Omental fat pad (tissue), 4 donors: ENCODE data around the gene CDC34. TPM values are rescaled to one million over a fixed set of nuclear protein-coding genes. Genes with fewer than 3 reads are reported as not detected.

Source experiments
- ATAC-seq: fragments of 150-250 bp; one replicate; pipeline ENCODE4 v1.9.1; 2016; ENCODE audit warnings: mild to moderate bottlenecking, moderate library complexity; ENCODE audit not compliant: low FRiP score
- DNase-seq: peaks from one replicate; pipeline ENCODE4 v3.0.0-alpha.2; 2019; ENCODE audit warnings: low spot score
- CTCF ChIP-seq, 3 donors: fragments of 450-650 bp; IDR thresholded peaks; one replicate each; pipeline ENCODE4 v1.5.1; 2016 to 2017; ENCODE audit warnings: antibody characterized with exemption in 3 of 3, mild to moderate bottlenecking in 3 of 3, moderate library complexity in 2 of 3
- total RNA-seq, 4 donors: library from RNA; depleted of rRNA; stranded (reverse); fragments of >200 nt; gene quantifications; one replicate each; pipeline ENCODE4 v1.1.0, GENCODE V29; 2016

CDC34 gene
- total RNA-seq, 4 donors from 2014 or later, result 40.2 to 67.7 (median 55.5) TPM

GRCh38 chr19:488505-489417, 42.8 kb upstream of the CDC34 start:
- DNase-seq (peak; percentile 80), ATAC-seq (peak; percentile 97)
- no peak for TF ChIP-seq CTCF (IDR thresholded peaks at IDR 0.05)

- no peak for DNase-seq
- ATAC-seq, result peak; percentile 6
- no peak for TF ChIP-seq CTCF (IDR thresholded peaks at IDR 0.05)
Observed at GRCh38 chr19:489418-490196, 42.0 kb upstream of the CDC34 start.

- no peak for ATAC-seq
- no peak for TF ChIP-seq CTCF (IDR thresholded peaks at IDR 0.05)
- no peak for DNase-seq
Observed at GRCh38 chr19:491146-491741, 40.3 kb upstream of the CDC34 start.

- no peak for ATAC-seq
- no peak for DNase-seq
- no peak for TF ChIP-seq CTCF (IDR thresholded peaks at IDR 0.05)
Observed at GRCh38 chr19:492091-492531, 39.4 kb upstream of the CDC34 start.

DNA sequence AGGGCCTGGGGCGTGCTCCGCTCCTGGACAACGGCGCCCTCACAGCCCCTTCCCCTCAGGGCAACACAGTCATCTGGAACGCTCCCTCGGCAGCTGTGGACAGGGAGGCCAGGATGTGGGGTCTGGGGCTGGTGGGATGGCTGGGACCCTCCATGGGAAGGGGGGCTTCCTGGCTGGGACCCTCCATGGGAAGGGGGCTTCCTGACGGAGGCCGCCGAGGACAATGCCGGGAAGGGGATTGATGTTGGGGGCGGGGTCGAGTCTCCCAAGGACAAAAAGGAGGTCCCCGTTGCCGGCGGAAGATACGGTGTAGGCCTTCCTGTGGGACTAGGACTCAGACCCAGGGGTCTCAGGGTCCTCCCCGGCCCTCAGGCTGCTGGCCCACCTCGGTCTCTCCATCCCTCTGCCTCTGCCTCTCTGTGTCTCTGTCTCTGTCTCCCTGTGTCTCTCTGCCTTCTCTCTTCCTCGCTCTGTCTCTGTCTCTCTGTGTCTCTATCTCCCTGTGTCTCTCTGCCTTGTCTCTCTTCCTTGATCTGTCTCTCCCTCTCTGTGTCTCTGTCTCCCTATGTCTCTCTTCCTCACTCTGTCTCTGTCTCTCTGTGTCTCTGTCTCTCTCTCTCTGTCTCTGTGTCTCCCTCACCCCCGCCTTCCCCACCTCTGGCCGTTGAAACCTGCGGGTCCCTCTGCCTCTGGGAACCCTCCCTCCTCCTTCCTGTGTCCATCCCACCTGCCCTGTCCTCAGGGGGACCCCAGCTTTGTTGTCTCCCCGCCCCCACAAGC, 38.0 kb upstream of the CDC34 start:
- ATAC-seq, result no peak
- no peak for DNase-seq
- TF ChIP-seq CTCF (IDR thresholded peaks at IDR 0.05), result no peak
